ENCODE measurements around the gene PRKCD.

The PRKCD gene

DNA sequence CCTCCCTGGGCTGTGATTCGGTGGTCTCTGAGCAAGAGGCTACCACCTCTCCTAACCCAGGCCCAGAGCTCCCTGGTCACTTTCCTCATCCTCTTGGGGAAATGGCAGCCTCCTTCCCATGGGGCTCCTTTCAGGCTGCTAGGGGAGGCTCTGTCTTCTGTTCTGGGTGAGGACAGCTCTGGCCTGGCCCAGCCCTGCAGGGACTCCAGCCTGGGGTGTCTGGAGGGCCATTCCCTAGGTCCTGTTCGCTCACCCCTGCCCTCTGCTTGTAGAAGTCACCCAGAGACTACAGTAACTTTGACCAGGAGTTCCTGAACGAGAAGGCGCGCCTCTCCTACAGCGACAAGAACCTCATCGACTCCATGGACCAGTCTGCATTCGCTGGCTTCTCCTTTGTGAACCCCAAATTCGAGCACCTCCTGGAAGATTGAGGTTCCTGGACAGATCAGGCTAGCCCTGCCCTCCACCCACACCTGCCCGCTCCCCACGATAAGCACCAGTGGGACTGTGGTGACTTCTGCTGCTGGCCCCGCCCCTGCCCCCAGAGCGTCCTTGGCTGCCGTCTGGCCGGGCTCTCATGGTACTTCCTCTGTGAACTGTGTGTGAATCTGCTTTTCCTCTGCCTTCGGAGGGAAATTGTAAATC, 30.9 kb downstream of the PRKCD start:
- Histone ChIP-seq H4K20me1 (ENCODE audit: insufficient read depth, low read length, poor library complexity, severe bottlenecking) (no peaks in the 10 kb centered on the region), H3K9ac (ENCODE audit: low read depth, low read length, poor library complexity, severe bottlenecking) (no peak overlapping the region), H3K9me2 (replicated peaks; ENCODE audit: low read depth, low read length) (no peaks in the 10 kb centered on the region), H3K36me3 (ENCODE audit: insufficient read depth, low read length) (no peaks in the 10 kb centered on the region), H3K4me2 (ENCODE audit: low read depth, low read length, poor library complexity, severe bottlenecking) (no peak overlapping the region), H3F3A (ENCODE audit: low read depth) (no peaks in the 10 kb centered on the region), H3K9me3 (ENCODE audit: insufficient read depth, low read depth, low read length) (no peaks in the 10 kb centered on the region), H3K79me2 (ENCODE audit: insufficient read depth, low read length) (no peaks in the 10 kb centered on the region), H3K4me3 (ENCODE audit: low read length, poor library complexity, severe bottlenecking) (no peak overlapping the region), H3K27me3 (ENCODE audit: insufficient read depth, low read length, poor library complexity, severe bottlenecking) (no peaks in the 10 kb centered on the region), H3K4me1 (ENCODE audit: insufficient read depth, low read length, poor library complexity, severe bottlenecking) (no peaks in the 10 kb centered on the region), H2AFZ (ENCODE audit: low read length) (no peak overlapping the region)
- TF ChIP-seq CTCF (conservative IDR thresholded peaks at IDR 0.05; ENCODE audit: low read length) (no peak), EZH2phosphoT487 (IDR thresholded peaks at IDR 0.05; ENCODE audit: borderline replicate concordance) (no peak)

DNA sequence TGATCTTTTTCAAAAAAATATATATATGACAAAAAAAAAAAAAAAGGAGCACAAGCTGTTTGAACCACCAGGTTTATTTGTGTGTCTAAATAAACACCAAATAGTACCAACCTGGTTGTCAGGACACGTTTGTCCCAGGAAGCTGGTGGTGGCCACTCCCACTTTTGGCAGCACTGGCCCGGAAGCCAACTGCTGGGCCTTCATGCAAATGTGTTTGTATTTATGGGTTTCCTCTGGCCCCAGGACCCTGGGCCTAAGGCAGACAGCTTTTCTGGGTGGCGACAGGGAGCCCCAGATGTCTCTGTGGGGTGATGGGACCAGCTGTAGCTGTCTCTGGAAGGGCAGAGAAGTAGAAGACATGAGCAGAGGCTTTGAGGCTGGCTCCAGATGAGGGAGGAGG, 31.6 kb downstream of the PRKCD start:
- no peaks in the 10 kb centered on the region for H3F3A ChIP-seq (ENCODE audit: low read depth)
- no peaks in the 10 kb centered on the region for H3K4me1 ChIP-seq (ENCODE audit: insufficient read depth, low read length, poor library complexity, severe bottlenecking)
- no peaks in the 10 kb centered on the region for H4K20me1 ChIP-seq (ENCODE audit: insufficient read depth, low read length, poor library complexity, severe bottlenecking)
- H3K36me3 ChIP-seq (ENCODE audit: insufficient read depth, low read length) = no peaks in the 10 kb centered on the region
- H3K9ac ChIP-seq (ENCODE audit: low read depth, low read length, poor library complexity, severe bottlenecking) = no peak overlapping the region
- no peak overlapping the region for H3K4me2 ChIP-seq (ENCODE audit: low read depth, low read length, poor library complexity, severe bottlenecking)
- no peaks in the 10 kb centered on the region for H3K79me2 ChIP-seq (ENCODE audit: insufficient read depth, low read length)
- no peak overlapping the region for H2AFZ ChIP-seq (ENCODE audit: low read length)
- no peak for TF ChIP-seq EZH2phosphoT487 (IDR thresholded peaks at IDR 0.05; ENCODE audit: borderline replicate concordance)
- TF ChIP-seq CTCF (conservative IDR thresholded peaks at IDR 0.05; ENCODE audit: low read length) = no peak
- H3K27me3 ChIP-seq (ENCODE audit: insufficient read depth, low read length, poor library complexity, severe bottlenecking) = no peaks in the 10 kb centered on the region
- H3K9me3 ChIP-seq (ENCODE audit: insufficient read depth, low read depth, low read length) = no peaks in the 10 kb centered on the region
- H3K9me2 ChIP-seq (replicated peaks; ENCODE audit: low read depth, low read length) = no peaks in the 10 kb centered on the region
- H3K4me3 ChIP-seq (ENCODE audit: low read length, poor library complexity, severe bottlenecking) = no peak overlapping the region

DNA sequence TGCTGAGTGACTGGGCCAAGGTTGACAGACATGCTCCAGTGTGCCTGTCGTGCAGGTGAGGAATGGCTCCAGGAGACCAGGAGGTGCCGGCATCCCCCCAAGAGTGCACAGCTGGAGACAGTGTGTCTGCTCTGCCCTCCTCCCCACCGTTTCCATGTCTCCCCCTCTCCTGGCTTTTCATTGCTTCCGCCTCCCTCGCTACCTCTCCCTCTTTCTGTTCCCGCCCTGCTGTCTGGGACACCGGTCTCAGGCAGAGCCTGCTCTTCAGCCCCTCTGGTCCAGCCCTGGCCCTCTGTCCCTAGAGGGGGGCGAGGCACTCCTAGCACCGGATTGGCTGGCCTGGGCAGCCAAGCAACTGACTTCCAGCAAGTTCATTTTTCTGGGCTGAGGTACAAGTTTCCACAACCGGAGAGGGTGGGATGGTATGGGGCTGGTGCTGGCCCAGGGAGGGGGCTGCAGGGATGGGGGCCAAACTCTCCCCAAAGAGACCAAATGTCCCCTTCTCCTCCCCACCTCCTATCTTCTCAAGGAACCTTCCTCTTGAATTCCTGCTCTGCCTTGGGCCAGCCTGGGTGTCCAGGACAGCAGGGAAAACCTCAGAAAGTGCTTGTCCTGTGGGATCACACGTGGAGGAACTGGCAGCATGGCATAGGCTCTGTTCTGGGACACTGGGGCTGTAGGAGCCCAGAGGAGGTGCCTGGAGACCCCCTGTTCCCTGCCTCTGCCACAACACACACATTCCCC, 32.6 kb downstream of the PRKCD start:
- no peaks in the 10 kb centered on the region for H3K4me1 ChIP-seq (ENCODE audit: insufficient read depth, low read length, poor library complexity, severe bottlenecking)
- no peaks in the 10 kb centered on the region for H3K27me3 ChIP-seq (ENCODE audit: insufficient read depth, low read length, poor library complexity, severe bottlenecking)
- no peak overlapping the region for H3K4me2 ChIP-seq (ENCODE audit: low read depth, low read length, poor library complexity, severe bottlenecking)
- H3K79me2 ChIP-seq (ENCODE audit: insufficient read depth, low read length) = no peaks in the 10 kb centered on the region
- H3F3A ChIP-seq (ENCODE audit: low read depth) = no peaks in the 10 kb centered on the region
- no peaks in the 10 kb centered on the region for H3K36me3 ChIP-seq (ENCODE audit: insufficient read depth, low read length)
- H3K4me3 ChIP-seq (ENCODE audit: low read length, poor library complexity, severe bottlenecking) = no peak overlapping the region
- H3K9me2 ChIP-seq (replicated peaks; ENCODE audit: low read depth, low read length) = no peaks in the 10 kb centered on the region
- H4K20me1 ChIP-seq (ENCODE audit: insufficient read depth, low read length, poor library complexity, severe bottlenecking) = no peaks in the 10 kb centered on the region
- no peak overlapping the region for H2AFZ ChIP-seq (ENCODE audit: low read length)
- no peak overlapping the region for H3K9ac ChIP-seq (ENCODE audit: low read depth, low read length, poor library complexity, severe bottlenecking)
- TF ChIP-seq EZH2phosphoT487 (IDR thresholded peaks at IDR 0.05; ENCODE audit: borderline replicate concordance) (no peak), CTCF (conservative IDR thresholded peaks at IDR 0.05; ENCODE audit: low read length) (no peak)
- H3K9me3 ChIP-seq (ENCODE audit: insufficient read depth, low read depth, low read length) = no peaks in the 10 kb centered on the region

All from Loucy (cell line).